ELR (cell line): Measurements from ENCODE around the gene RFESD.

Experiments used
- DNase-seq: peaks from one replicate; pipeline ENCODE4 v3.0.0-alpha.2; 2015; ENCODE audit warnings: low read depth

The RFESD gene

GRCh38 chr5:95646569-95647431, at the start of gene RFESD:
Gene RFESD (plus strand): TSS chr5:95646777. CDS start chr5:95652272, 5,495 bp downstream.
- peak; percentile 98 for DNase-seq

- no peak for DNase-seq
Observed at GRCh38 chr5:95599252-95599651, 47.3 kb upstream of the RFESD start.

GRCh38 chr5:95600557-95600956, 46.0 kb upstream of the RFESD start:
- DNase-seq = no peak

GRCh38 chr5:95605786-95606185, 40.8 kb upstream of the RFESD start:
- DNase-seq = no peak

- DNase-seq = no peak
Observed at GRCh38 chr5:95606419-95606818, 40.2 kb upstream of the RFESD start.

- DNase-seq = no peak
Observed at GRCh38 chr5:95609711-95610110, 36.9 kb upstream of the RFESD start.

- DNase-seq = no peak
Observed at GRCh38 chr5:95610546-95610945, 36.0 kb upstream of the RFESD start.

GRCh38 chr5:95611396-95611795, 35.2 kb upstream of the RFESD start:
- DNase-seq = no peak

- DNase-seq = no peak
Observed at GRCh38 chr5:95613514-95613913, 33.1 kb upstream of the RFESD start.

- DNase-seq = peak; percentile 15
Observed at GRCh38 chr5:95615164-95615467, 31.5 kb upstream of the RFESD start.

- DNase-seq = peak; percentile 81
Observed at GRCh38 chr5:95617057-95617456, 29.5 kb upstream of the RFESD start.

GRCh38 chr5:95619096-95619495, 27.5 kb upstream of the RFESD start:
- peak; percentile 51 for DNase-seq

- DNase-seq = no peak
Observed at GRCh38 chr5:95619514-95620029, 27.0 kb upstream of the RFESD start.

GRCh38 chr5:95620030-95620869, 26.3 kb upstream of the RFESD start, which contains the start of gene GPR150:
Gene GPR150 (plus strand): TSS chr5:95620087. CDS start chr5:95620276, 189 bp downstream.
- DNase-seq = peak; percentile 70

- DNase-seq = peak; percentile 33
Observed at GRCh38 chr5:95620870-95621838, 25.4 kb upstream of the RFESD start.

- DNase-seq = no peak
Observed at GRCh38 chr5:95621839-95622629, 24.5 kb upstream of the RFESD start.

GRCh38 chr5:95623706-95624105, 22.9 kb upstream of the RFESD start:
- no peak for DNase-seq

GRCh38 chr5:95624368-95624767, 22.2 kb upstream of the RFESD start:
- DNase-seq = no peak

GRCh38 chr5:95626701-95627100, 19.9 kb upstream of the RFESD start:
- no peak for DNase-seq

- no peak for DNase-seq
Observed at GRCh38 chr5:95627971-95628810, 18.4 kb upstream of the RFESD start.
